ENCODE results near the gene ADAT3. TPM values are rescaled to one million over a fixed set of nuclear protein-coding genes. Genes with fewer than 3 reads are reported as not detected.

ADAT3 gene
- total RNA-seq, 2 experiments from 2014 or later: 7.9 to 16.4 TPM

DNA sequence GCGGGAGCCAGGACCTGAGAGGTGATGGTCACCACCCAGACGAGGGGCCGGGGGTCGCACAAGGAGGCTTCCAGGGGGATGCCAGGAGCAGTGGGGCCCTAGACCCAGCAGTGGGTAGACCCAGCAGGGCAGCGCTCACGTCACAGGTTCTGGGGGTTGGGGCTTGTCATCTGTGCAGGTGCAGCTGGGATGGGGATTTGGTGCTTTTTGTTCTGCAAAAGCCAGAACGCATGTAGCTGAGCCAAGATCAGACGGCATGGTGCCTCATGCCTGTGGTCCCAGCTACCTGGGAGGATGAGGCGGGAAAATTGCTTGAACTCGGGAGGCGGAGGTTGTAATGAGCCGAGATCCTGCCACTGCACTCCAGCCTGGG lies 50.9 kb downstream of the ADAT3 start:
- POLR2A ChIA-PET: no interaction called here
- Histone ChIP-seq H3K9me2 (ENCODE audit: insufficient read depth, low read length) (no peaks in the 10 kb centered on the region), H3K4me2 (ENCODE audit: low read length) (no peak overlapping the region), H3K36me3 (ENCODE audit: insufficient read depth, low read length) (peaks cover 19% of the 10 kb centered on the region), H4K20me1 (ENCODE audit: insufficient read depth, low read length) (no peaks in the 10 kb centered on the region), H2AFZ (ENCODE audit: low read length) (no peak overlapping the region), H3K4me1 (ENCODE audit: insufficient read depth, low read length, poor library complexity, severe bottlenecking) (no peaks in the 10 kb centered on the region), H3K79me2 (ENCODE audit: insufficient read depth, low read depth, low read length) (0 out of 2 replicates have a peak, but pooled peaks cover 4% of the 10 kb centered on the region), H3K4me3 (ENCODE audit: low read depth, low read length, poor library complexity, severe bottlenecking) (no peak overlapping the region), H3K9me3 (ENCODE audit: low read length) (no peaks in the 10 kb centered on the region), H3K27ac (ENCODE audit: low read depth, low read length, poor library complexity, severe bottlenecking) (no peak overlapping the region)
- intact Hi-C loops (cut with micrococcal nuclease; ENCODE audit: unreplicated experiment): no loop called here
- no peak for DNase-seq (ENCODE audit: low spot score)
- TF ChIP-seq, protein P1, sequence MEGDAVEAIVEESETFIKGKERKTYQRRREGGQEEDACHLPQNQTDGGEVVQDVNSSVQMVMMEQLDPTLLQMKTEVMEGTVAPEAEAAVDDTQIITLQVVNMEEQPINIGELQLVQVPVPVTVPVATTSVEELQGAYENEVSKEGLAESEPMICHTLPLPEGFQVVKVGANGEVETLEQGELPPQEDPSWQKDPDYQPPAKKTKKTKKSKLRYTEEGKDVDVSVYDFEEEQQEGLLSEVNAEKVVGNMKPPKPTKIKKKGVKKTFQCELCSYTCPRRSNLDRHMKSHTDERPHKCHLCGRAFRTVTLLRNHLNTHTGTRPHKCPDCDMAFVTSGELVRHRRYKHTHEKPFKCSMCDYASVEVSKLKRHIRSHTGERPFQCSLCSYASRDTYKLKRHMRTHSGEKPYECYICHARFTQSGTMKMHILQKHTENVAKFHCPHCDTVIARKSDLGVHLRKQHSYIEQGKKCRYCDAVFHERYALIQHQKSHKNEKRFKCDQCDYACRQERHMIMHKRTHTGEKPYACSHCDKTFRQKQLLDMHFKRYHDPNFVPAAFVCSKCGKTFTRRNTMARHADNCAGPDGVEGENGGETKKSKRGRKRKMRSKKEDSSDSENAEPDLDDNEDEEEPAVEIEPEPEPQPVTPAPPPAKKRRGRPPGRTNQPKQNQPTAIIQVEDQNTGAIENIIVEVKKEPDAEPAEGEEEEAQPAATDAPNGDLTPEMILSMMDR (conservative IDR thresholded peaks at IDR 0.05; ENCODE audit: low read length): no peak
- TF ChIP-seq EZH2phosphoT487 (IDR thresholded peaks at IDR 0.05; ENCODE audit: borderline replicate concordance, low read depth, low read length): no peak
- no TSS peak for BruUV-seq (replicated peaks)
- CTCF ChIA-PET (ENCODE audit: unreplicated experiment): no interaction called here

DNA sequence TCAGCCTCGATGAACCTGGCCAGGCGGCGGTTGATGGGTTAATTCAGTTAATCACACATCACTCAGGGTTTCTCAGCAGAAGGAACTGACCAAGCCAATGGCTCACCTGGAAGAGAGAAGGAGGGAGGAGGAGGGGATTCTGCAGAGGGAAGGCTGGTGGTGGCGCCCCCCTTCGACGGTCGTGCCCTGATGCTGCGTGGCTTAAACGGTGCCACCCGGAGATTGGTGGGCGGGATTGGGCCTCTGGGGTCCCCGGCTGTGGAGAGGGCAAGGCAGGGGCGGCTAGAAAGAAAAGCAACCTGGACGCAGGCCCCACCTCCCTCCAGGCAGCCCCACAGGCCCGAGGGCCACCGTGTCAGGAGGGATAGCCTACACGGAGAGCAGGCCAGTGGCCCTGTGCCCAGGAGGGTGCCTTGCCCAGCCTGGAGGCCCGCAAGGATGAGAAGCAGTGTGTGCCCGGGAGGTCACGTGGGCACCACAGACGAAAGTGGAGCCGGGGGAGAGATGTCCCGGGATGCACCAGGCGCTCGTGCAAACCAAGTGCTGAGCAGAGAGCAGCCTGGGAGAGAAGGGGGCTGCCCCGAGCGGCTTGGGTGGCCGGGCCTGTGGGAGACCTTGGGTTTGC lies 51.8 kb downstream of the ADAT3 start:
- DNase-seq (ENCODE audit: low spot score): no peak
- Histone ChIP-seq H3K4me3 (ENCODE audit: low read depth, low read length, poor library complexity, severe bottlenecking) (no peak overlapping the region), H3K27ac (ENCODE audit: low read depth, low read length, poor library complexity, severe bottlenecking) (no peak overlapping the region), H3K4me1 (ENCODE audit: insufficient read depth, low read length, poor library complexity, severe bottlenecking) (no peaks in the 10 kb centered on the region), H4K20me1 (ENCODE audit: insufficient read depth, low read length) (no peaks in the 10 kb centered on the region), H3K79me2 (ENCODE audit: insufficient read depth, low read depth, low read length) (0 out of 2 replicates have a peak, but pooled peaks cover 4% of the 10 kb centered on the region), H2AFZ (ENCODE audit: low read length) (no peak overlapping the region), H3K4me2 (ENCODE audit: low read length) (no peak overlapping the region), H3K9me3 (ENCODE audit: low read length) (no peaks in the 10 kb centered on the region), H3K9me2 (ENCODE audit: insufficient read depth, low read length) (no peaks in the 10 kb centered on the region), H3K36me3 (ENCODE audit: insufficient read depth, low read length) (peaks cover 17% of the 10 kb centered on the region)
- no peak for TF ChIP-seq EZH2phosphoT487 (IDR thresholded peaks at IDR 0.05; ENCODE audit: borderline replicate concordance, low read depth, low read length)
- TF ChIP-seq, protein P1 (conservative IDR thresholded peaks at IDR 0.05; ENCODE audit: low read length): no peak
- ChIA-PET CTCF (ENCODE audit: unreplicated experiment) (no interaction called here), POLR2A (no interaction called here)
- intact Hi-C loops (cut with micrococcal nuclease; ENCODE audit: unreplicated experiment): no loop called here
- BruUV-seq (replicated peaks): no TSS peak

- DNase-seq (ENCODE audit: low spot score): no peak
- Histone ChIP-seq H3K4me1 (ENCODE audit: insufficient read depth, low read length, poor library complexity, severe bottlenecking) (no peaks in the 10 kb centered on the region), H3K36me3 (ENCODE audit: insufficient read depth, low read length) (peaks cover 17% of the 10 kb centered on the region; the same call in 1 of the 2 replicates), H3K79me2 (ENCODE audit: insufficient read depth, low read depth, low read length) (0 out of 2 replicates have a peak, but pooled peaks cover 1% of the 10 kb centered on the region), H4K20me1 (ENCODE audit: insufficient read depth, low read length) (no peaks in the 10 kb centered on the region), H2AFZ (ENCODE audit: low read length) (no peak overlapping the region), H3K4me2 (ENCODE audit: low read length) (no peak overlapping the region), H3K9me2 (ENCODE audit: insufficient read depth, low read length) (no peaks in the 10 kb centered on the region), H3K4me3 (ENCODE audit: low read depth, low read length, poor library complexity, severe bottlenecking) (no peak overlapping the region), H3K9me3 (ENCODE audit: low read length) (no peaks in the 10 kb centered on the region), H3K27ac (ENCODE audit: low read depth, low read length, poor library complexity, severe bottlenecking) (no peak overlapping the region)
- intact Hi-C loops (cut with micrococcal nuclease; ENCODE audit: unreplicated experiment): no loop called here
- no peak for TF ChIP-seq EZH2phosphoT487 (IDR thresholded peaks at IDR 0.05; ENCODE audit: borderline replicate concordance, low read depth, low read length)
- TF ChIP-seq, protein P1 (conservative IDR thresholded peaks at IDR 0.05; ENCODE audit: low read length): no peak
- no TSS peak for BruUV-seq (replicated peaks)
- ChIA-PET CTCF (ENCODE audit: unreplicated experiment) (no interaction called here), POLR2A (no interaction called here)
Measured at GRCh38 chr19:1957562-1958248, 52.5 kb downstream of the ADAT3 start.

All from OCI-LY7 (cell line).